Measurements from ENCODE around the gene ZNF277.
A peak's percentile ranks its signal among the peaks of the same experiment; 100 is the strongest.
"Not testable (repeated sequence)": the region's sequence is repeated elsewhere in the genome, so short reads cannot be mapped to it uniquely, and the experiment has no call there.

ZNF277 gene

GRCh38 chr7:112236597-112236996 is 30.1 kb downstream of the ZNF277 start:
- H3K4me3 ChIP-seq (ENCODE audit: control insufficient read depth, low read depth, low read length) = no peak overlapping the region
- DNase-seq (ENCODE audit: low read depth) = no peak
- TF ChIP-seq, protein P1, sequence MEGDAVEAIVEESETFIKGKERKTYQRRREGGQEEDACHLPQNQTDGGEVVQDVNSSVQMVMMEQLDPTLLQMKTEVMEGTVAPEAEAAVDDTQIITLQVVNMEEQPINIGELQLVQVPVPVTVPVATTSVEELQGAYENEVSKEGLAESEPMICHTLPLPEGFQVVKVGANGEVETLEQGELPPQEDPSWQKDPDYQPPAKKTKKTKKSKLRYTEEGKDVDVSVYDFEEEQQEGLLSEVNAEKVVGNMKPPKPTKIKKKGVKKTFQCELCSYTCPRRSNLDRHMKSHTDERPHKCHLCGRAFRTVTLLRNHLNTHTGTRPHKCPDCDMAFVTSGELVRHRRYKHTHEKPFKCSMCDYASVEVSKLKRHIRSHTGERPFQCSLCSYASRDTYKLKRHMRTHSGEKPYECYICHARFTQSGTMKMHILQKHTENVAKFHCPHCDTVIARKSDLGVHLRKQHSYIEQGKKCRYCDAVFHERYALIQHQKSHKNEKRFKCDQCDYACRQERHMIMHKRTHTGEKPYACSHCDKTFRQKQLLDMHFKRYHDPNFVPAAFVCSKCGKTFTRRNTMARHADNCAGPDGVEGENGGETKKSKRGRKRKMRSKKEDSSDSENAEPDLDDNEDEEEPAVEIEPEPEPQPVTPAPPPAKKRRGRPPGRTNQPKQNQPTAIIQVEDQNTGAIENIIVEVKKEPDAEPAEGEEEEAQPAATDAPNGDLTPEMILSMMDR (conservative IDR thresholded peaks at IDR 0.05; ENCODE audit: control insufficient read depth, insufficient read depth, low read depth, low read length) = no peak

- H3K4me3 ChIP-seq (ENCODE audit: control insufficient read depth, low read depth, low read length) = no peak overlapping the region
- TF ChIP-seq, protein P1 (conservative IDR thresholded peaks at IDR 0.05; ENCODE audit: control insufficient read depth, insufficient read depth, low read depth, low read length) = no peak
- no peak for DNase-seq (ENCODE audit: low read depth)
Measured at GRCh38 chr7:112238330-112238729, 31.8 kb downstream of the ZNF277 start.

GRCh38 chr7:112238852-112239610 is 32.5 kb downstream of the ZNF277 start:
- DNase-seq (ENCODE audit: low read depth) = peak; percentile 51
- no peak overlapping the region for H3K4me3 ChIP-seq (ENCODE audit: control insufficient read depth, low read depth, low read length)
- TF ChIP-seq, protein P1 (conservative IDR thresholded peaks at IDR 0.05; ENCODE audit: control insufficient read depth, insufficient read depth, low read depth, low read length) = no peak

- TF ChIP-seq, protein P1 (conservative IDR thresholded peaks at IDR 0.05; ENCODE audit: control insufficient read depth, insufficient read depth, low read depth, low read length) = no peak
- no peak overlapping the region for H3K4me3 ChIP-seq (ENCODE audit: control insufficient read depth, low read depth, low read length)
- DNase-seq (ENCODE audit: low read depth) = no peak
Measured at GRCh38 chr7:112248598-112248997, 42.1 kb downstream of the ZNF277 start.

DNA sequence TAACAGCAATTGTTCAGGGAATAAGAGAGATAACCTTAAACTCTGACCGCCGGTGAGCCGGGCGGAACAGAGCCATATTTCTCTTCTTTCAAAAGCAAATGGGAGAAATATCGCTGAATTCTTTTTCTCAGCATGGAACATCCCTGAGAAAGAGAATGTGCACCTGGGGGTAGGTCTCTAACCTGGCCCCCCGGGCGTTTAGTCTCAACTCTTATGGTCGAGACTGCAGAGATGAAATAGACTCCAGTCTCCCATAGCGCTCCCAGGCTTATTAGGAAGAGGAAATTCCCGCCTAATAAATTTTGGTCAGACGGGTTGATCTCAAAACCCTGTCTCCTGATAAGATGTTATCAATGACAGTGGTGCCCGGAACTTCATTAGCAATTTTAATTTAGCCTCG is 43.5 kb downstream of the ZNF277 start:
- not testable (repeated sequence) for H3K4me3 ChIP-seq (ENCODE audit: control insufficient read depth, low read depth, low read length); DNase-seq (ENCODE audit: low read depth)

- H3K4me3 ChIP-seq (ENCODE audit: control insufficient read depth, low read depth, low read length) = no peak overlapping the region
- TF ChIP-seq, protein P1 (conservative IDR thresholded peaks at IDR 0.05; ENCODE audit: control insufficient read depth, insufficient read depth, low read depth, low read length) = no peak
- DNase-seq (ENCODE audit: low read depth) = no peak
Measured at GRCh38 chr7:112252141-112252540, 45.6 kb downstream of the ZNF277 start.

GRCh38 chr7:112252691-112253090 is 46.2 kb downstream of the ZNF277 start:
- no peak for DNase-seq (ENCODE audit: low read depth)
- TF ChIP-seq, protein P1 (conservative IDR thresholded peaks at IDR 0.05; ENCODE audit: control insufficient read depth, insufficient read depth, low read depth, low read length) = no peak
- H3K4me3 ChIP-seq (ENCODE audit: control insufficient read depth, low read depth, low read length) = no peak overlapping the region
